NCI-H2029 treated with DMSO at 0.1 percent for 48 hours (cell line): ENCODE results near the gene SPEM2.
"Not testable (repeated sequence)": the region's sequence is repeated elsewhere in the genome, so short reads cannot be mapped to it uniquely, and the experiment has no call there.

Experiments
- DNase-seq: peaks from one replicate; lab custom pipeline; 2025; lab: John Stamatoyannopoulos, UW

SPEM2 gene

GRCh38 chr17:7474767-7475166 lies 49.4 kb downstream of the SPEM2 start:
- DNase-seq = not testable (repeated sequence)

GRCh38 chr17:7475764-7476422 lies 50.5 kb downstream of the SPEM2 start:
- DNase-seq = no peak

GRCh38 chr17:7476494-7476893 lies 51.1 kb downstream of the SPEM2 start:
- no peak for DNase-seq

- DNase-seq = no peak
Observed at GRCh38 chr17:7476951-7477350, 51.5 kb downstream of the SPEM2 start.
